GM12891 (cell line): ENCODE measurements around the gene NHSL2.

Experiments used
- PAX5 ChIP-seq: IDR thresholded peaks from 2 replicates; pipeline ENCODE4 v1.6.1; 2011; ENCODE audit warnings: low read length, moderate library complexity, mild to moderate bottlenecking; ENCODE audit not compliant: insufficient read depth, severe bottlenecking
- POLR2A ChIP-seq: IDR thresholded peaks from 2 replicates; pipeline ENCODE4 v1.6.1; 2011; ENCODE audit warnings: low read depth, low read length, control low read depth
- POLR2AphosphoS5 ChIP-seq: IDR thresholded peaks from 2 replicates; pipeline ENCODE4 v1.6.1; 2011; ENCODE audit warnings: low read depth, low read length, control low read depth
- POU2F2 ChIP-seq: IDR thresholded peaks from 2 replicates; pipeline ENCODE4 v1.6.1; 2011; ENCODE audit warnings: low read depth, mild to moderate bottlenecking, control low read depth, low read length, moderate library complexity
- SPI1 ChIP-seq: IDR thresholded peaks from 2 replicates; pipeline ENCODE4 v1.6.1; 2011; ENCODE audit warnings: low read depth, low read length, control low read depth
- TAF1 ChIP-seq: IDR thresholded peaks from 2 replicates; pipeline ENCODE4 v1.6.1; 2011; ENCODE audit warnings: low read depth, low read length, control low read depth

GRCh38 chrX:72126048-72126415 is 215.4 kb downstream of the NHSL2 start:
- TF ChIP-seq POLR2A: no peak
- TF ChIP-seq POLR2AphosphoS5: no peak
- no peak for TF ChIP-seq TAF1
- no peak for TF ChIP-seq SPI1
- TF ChIP-seq POU2F2: no peak
- TF ChIP-seq PAX5: no peak
